Fibroblast of pulmonary artery (primary cell): ENCODE data around the gene CNTNAP2.

Experiments used
- DNase-seq: peaks from one replicate; pipeline ENCODE4 v3.0.0-alpha.2; 2010; ENCODE audit warnings: low read depth
- H3K4me3 ChIP-seq: replicated peaks from 2 replicates; pipeline ENCODE4 v1.5.1; 2011; ENCODE audit warnings: low read depth, mild to moderate bottlenecking, control low read depth, low read length, moderate library complexity
- TF ChIP-seq, protein P1 (sequence below): IDR thresholded peaks from 2 replicates; pipeline ENCODE4 v1.5.1; 2011; ENCODE audit warnings: mild to moderate bottlenecking, control low read depth, low read length, inconsistent platforms; ENCODE audit errors: missing control alignments

Gene CNTNAP2

DNA sequence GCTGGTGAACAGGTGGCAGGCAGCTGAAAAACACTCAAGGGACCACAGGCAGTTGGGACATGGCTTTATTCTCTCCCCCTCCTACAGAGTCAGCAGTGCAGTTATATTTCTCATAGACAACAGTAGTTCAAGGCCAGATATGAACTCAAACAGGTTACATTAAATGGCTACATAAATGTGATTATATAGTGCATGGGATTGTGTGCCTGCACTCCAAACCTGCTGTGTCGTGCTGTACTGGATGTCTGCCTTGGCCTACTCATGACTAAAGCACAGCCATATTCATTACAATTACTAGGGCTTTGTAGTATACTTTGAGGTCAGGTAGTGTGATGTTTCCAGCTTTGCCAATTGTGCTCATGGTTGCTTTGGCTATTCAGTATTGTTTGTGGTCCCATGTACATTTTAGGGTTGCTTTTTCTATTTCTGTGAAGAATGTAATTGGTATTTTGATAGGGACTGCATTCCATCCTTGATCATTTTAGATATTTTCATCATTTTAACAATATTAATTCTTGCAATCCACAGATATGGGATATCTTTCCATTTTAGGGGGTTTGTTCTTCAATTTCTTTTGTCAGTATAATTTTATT, 393.6 kb downstream of the CNTNAP2 start:
- DNase-seq = no peak
- TF ChIP-seq, protein P1, sequence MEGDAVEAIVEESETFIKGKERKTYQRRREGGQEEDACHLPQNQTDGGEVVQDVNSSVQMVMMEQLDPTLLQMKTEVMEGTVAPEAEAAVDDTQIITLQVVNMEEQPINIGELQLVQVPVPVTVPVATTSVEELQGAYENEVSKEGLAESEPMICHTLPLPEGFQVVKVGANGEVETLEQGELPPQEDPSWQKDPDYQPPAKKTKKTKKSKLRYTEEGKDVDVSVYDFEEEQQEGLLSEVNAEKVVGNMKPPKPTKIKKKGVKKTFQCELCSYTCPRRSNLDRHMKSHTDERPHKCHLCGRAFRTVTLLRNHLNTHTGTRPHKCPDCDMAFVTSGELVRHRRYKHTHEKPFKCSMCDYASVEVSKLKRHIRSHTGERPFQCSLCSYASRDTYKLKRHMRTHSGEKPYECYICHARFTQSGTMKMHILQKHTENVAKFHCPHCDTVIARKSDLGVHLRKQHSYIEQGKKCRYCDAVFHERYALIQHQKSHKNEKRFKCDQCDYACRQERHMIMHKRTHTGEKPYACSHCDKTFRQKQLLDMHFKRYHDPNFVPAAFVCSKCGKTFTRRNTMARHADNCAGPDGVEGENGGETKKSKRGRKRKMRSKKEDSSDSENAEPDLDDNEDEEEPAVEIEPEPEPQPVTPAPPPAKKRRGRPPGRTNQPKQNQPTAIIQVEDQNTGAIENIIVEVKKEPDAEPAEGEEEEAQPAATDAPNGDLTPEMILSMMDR = no peak
- H3K4me3 ChIP-seq = no peak overlapping the region

DNA sequence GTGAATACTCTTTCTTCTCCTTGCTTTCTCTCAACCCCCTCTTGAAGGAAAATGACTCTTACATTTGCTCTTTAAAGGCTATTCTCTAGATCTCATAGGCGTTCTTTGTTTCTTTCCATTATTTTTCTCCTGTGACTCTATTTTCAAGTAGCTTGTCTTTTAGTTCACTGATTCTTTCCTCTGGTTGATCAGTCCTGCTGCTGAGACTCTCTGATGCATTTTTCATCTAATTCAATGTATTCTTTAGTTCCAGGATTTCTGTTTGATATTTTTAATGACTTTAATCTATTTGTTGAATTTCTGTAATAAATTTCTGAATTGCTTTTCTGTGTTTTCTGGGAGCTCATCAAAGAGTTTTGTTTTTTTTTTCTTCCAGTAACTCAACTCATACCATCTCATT, 397.7 kb downstream of the CNTNAP2 start:
- H3K4me3 ChIP-seq = no peak overlapping the region
- no peak for DNase-seq
- TF ChIP-seq, protein P1 = no peak

DNA sequence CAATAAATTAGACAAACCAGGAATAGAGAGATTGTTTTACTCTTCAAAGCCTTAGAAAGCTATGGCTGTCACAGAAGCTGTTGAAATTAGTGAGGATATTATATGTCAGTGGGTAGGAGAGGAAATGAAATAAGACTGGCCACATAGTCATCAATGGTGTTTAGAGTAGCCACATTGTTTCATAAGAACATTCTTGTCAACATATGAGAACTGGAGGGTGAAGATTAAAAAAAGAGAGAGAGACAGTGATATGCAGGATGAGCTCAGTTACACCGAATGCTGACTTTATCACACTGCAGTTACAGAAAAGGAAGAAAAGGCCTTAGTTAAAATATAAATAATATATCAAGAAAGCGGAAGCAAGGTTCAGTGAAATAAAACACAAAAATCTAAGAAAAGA, 412.0 kb downstream of the CNTNAP2 start:
- DNase-seq = no peak
- TF ChIP-seq, protein P1 = no peak
- no peak overlapping the region for H3K4me3 ChIP-seq

DNA sequence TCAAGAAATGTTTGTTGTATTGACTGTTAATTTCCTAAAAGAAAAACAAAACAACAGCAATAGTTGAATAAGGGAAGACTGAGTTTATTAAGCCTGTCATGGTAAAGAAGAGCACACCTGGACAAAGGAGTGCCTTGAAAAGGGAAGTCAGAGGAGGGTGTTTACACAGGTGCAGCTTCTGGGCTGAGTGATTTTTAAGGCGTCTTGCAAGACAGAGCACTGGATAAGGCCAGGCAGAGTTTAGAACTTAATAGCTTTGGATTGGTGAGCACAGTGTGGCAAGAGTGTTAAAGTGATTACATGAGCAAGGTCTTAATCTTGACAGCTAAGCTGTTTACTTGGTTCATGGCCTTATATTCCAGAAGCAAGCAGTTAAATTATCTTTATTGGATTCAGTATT, 423.2 kb downstream of the CNTNAP2 start:
- no peak for DNase-seq
- TF ChIP-seq, protein P1 = no peak
- H3K4me3 ChIP-seq = no peak overlapping the region

DNA sequence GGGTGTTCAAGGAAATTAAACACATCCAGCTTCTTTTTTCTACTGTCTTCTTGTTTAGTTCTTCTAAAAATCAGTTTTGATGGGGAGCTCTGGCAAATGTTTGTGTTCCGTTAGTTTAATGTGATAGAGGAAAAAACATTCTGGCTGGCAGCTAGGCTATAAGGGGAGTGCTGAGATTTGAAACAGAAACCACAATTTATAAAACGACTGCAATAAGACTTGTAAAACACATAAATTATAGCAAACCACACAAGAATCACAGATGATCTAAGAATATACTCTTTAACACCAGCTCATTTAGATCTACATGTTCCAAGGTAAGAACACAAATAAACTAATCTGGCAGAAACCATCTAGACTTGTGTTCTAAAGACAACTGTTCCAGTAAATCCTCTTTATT, 425.5 kb downstream of the CNTNAP2 start:
- DNase-seq = no peak
- no peak overlapping the region for H3K4me3 ChIP-seq
- TF ChIP-seq, protein P1 = no peak

DNA sequence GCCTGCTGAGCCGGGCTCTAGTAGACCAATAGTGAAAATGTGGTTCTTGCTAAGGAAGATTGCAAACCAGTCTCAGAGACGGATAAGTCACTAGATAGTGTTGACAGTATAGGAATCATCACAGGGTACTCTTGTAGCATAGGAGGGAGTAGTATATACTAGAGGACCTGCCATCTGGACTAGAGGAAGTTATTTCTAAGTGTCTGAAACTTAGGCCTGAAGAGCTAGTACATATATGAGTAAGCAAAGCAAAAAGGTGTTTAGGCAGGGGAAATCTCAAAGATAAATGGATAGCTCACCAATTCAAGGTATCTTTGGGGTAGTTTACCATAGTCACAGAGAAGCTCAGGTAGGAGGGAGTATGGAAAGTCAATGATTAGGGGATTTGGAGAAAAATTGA, 428.1 kb downstream of the CNTNAP2 start:
- no peak for DNase-seq
- TF ChIP-seq, protein P1 = no peak
- no peak overlapping the region for H3K4me3 ChIP-seq

DNA sequence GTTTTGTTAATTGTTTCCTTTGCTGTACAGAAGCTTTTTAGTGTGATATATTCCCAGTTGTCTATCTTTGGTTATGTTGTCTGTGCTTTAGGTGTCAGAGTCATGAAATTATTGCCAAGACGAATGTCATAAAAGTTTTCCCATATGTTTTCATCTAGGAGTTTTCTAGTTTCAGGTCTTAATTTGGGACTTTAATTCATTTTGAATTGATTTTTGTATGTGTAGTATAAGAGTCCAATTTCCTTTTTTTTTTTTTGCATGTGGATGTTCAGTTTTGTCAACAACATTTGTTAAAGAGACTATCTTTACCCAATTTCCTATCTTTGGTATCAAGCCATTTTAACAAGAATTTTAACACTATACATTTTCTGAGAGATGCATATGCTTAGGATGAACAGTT, 432.2 kb downstream of the CNTNAP2 start:
- H3K4me3 ChIP-seq = no peak overlapping the region
- DNase-seq = no peak
- TF ChIP-seq, protein P1 = no peak
